ENCODE data around the gene USO1.
"Not testable (repeated sequence)": the region's sequence is repeated elsewhere in the genome, so short reads cannot be mapped to it uniquely, and the experiment has no call there.

USO1 gene

GRCh38 chr4:75724066-75724866 is at the start of gene USO1:
USO1 (plus strand) TSS chr4:75724577; CDS start chr4:75724820, 243 bp downstream.
- DNase-seq (ENCODE audit: low spot score) = peak; percentile 98

- DNase-seq (ENCODE audit: low spot score) = no peak
Measured at GRCh38 chr4:75675004-75675531, 49.3 kb upstream of the USO1 start.

- no peak for DNase-seq (ENCODE audit: low spot score)
Measured at GRCh38 chr4:75678473-75678872, 45.9 kb upstream of the USO1 start.

GRCh38 chr4:75678965-75679364 is 45.4 kb upstream of the USO1 start:
- no peak for DNase-seq (ENCODE audit: low spot score)

GRCh38 chr4:75679876-75680575 is 44.4 kb upstream of the USO1 start:
- no peak for DNase-seq (ENCODE audit: low spot score)

GRCh38 chr4:75683482-75684155 is 40.8 kb upstream of the USO1 start:
- no peak for DNase-seq (ENCODE audit: low spot score)

- DNase-seq (ENCODE audit: low spot score) = no peak
Measured at GRCh38 chr4:75685546-75686189, 38.7 kb upstream of the USO1 start.

- peak; percentile 12 for DNase-seq (ENCODE audit: low spot score)
Measured at GRCh38 chr4:75686346-75686745, 38.0 kb upstream of the USO1 start.

- DNase-seq (ENCODE audit: low spot score) = not testable (repeated sequence)
Measured at GRCh38 chr4:75687125-75687524, 37.3 kb upstream of the USO1 start.

- DNase-seq (ENCODE audit: low spot score) = not testable (repeated sequence)
Measured at GRCh38 chr4:75692066-75692465, 32.3 kb upstream of the USO1 start.

- no peak for DNase-seq (ENCODE audit: low spot score)
Measured at GRCh38 chr4:75696071-75696470, 28.3 kb upstream of the USO1 start.

- no peak for DNase-seq (ENCODE audit: low spot score)
Measured at GRCh38 chr4:75696581-75696980, 27.8 kb upstream of the USO1 start.

GRCh38 chr4:75698162-75698962 is 26.0 kb upstream of the USO1 start:
- DNase-seq (ENCODE audit: low spot score) = no peak

- DNase-seq (ENCODE audit: low spot score) = no peak
Measured at GRCh38 chr4:75698963-75699228, 25.5 kb upstream of the USO1 start.

- no peak for DNase-seq (ENCODE audit: low spot score)
Measured at GRCh38 chr4:75699299-75699698, 25.1 kb upstream of the USO1 start.

GRCh38 chr4:75702919-75703411 is 21.4 kb upstream of the USO1 start:
- no peak for DNase-seq (ENCODE audit: low spot score)

- no peak for DNase-seq (ENCODE audit: low spot score)
Measured at GRCh38 chr4:75705198-75705977, 19.0 kb upstream of the USO1 start.

GRCh38 chr4:75708218-75708691 is 16.1 kb upstream of the USO1 start:
- no peak for DNase-seq (ENCODE audit: low spot score)

- DNase-seq (ENCODE audit: low spot score) = no peak
Measured at GRCh38 chr4:75710246-75710645, 14.1 kb upstream of the USO1 start.

GRCh38 chr4:75714011-75714410 is 10.4 kb upstream of the USO1 start:
- DNase-seq (ENCODE audit: low spot score) = no peak

All from GM03348 (cell line).